CD14-positive monocyte (primary cell): ENCODE data around the gene MAMDC2. TPM values are rescaled to one million over a fixed set of nuclear protein-coding genes. Genes with fewer than 3 reads are reported as not detected.

Experiments
- DNase-seq, 3 donors: peaks; one replicate each; pipeline ENCODE4 v3.0.0-alpha.2; 2011 to 2022
- H2AFZ ChIP-seq: 2 replicates; pipeline ENCODE4 v1.6.0; 2012; ENCODE audit warnings: mild to moderate bottlenecking, low read depth, low read length, inconsistent platforms; ENCODE audit not compliant: insufficient read depth, poor library complexity, severe bottlenecking
- H3K27ac ChIP-seq, 2 donors: 1 replicate in 1 of 2; 2 replicates in 1 of 2; pipeline ENCODE4 v1.5.1; 2012 to 2013; ENCODE audit warnings: low read length in 2 of 2, control low read depth in 1 of 2, inconsistent platforms in 1 of 2, low read depth in 1 of 2, mild to moderate bottlenecking in 1 of 2
- H3K27me3 ChIP-seq, 2 donors: one replicate each; pipeline versions ENCODE4 v1.6.0 to v1.6.1; 2011 to 2013; ENCODE audit warnings: low read length in 2 of 2; ENCODE audit not compliant: control insufficient read depth in 2 of 2, insufficient read depth in 2 of 2
- H3K36me3 ChIP-seq, 2 donors: replicated peaks in 1 of 2; 1 replicate in 1 of 2; 2 replicates in 1 of 2; pipeline versions ENCODE4 v1.5.1 to v1.6.1; 2012 to 2013; ENCODE audit warnings: low read length in 2 of 2, control low read depth in 1 of 2, inconsistent platforms in 1 of 2, mild to moderate bottlenecking in 1 of 2; ENCODE audit not compliant: insufficient read depth in 2 of 2, control insufficient read depth in 1 of 2
- H3K4me1 ChIP-seq, 2 donors: 1 replicate in 1 of 2; 2 replicates in 1 of 2; pipeline versions ENCODE4 v1.5.1 to v1.6.1; 2012 to 2013; ENCODE audit warnings: low read length in 2 of 2, control low read depth in 1 of 2, inconsistent platforms in 1 of 2, mild to moderate bottlenecking in 1 of 2, moderate library complexity in 1 of 2; ENCODE audit not compliant: insufficient read depth in 2 of 2, control insufficient read depth in 1 of 2
- H3K4me2 ChIP-seq: replicated peaks from 2 replicates; pipeline ENCODE3; 2012; ENCODE audit warnings: low read length, moderate library complexity, mild to moderate bottlenecking; ENCODE audit not compliant: poor library complexity, severe bottlenecking; ENCODE audit errors: extremely low read depth
- H3K4me3 ChIP-seq, 3 experiments: fragments of 200-600 bp in 1 of 3; sonication (generic) in 1 of 3; replicated peaks in 1 of 3; 1 replicate in 2 of 3; 2 replicates in 1 of 3; pipeline ENCODE4 v1.5.1; 2011 to 2013; ENCODE audit warnings: low read length in 3 of 3, mild to moderate bottlenecking in 3 of 3, control low read depth in 2 of 3, low read depth in 2 of 3, inconsistent platforms in 1 of 3, moderate library complexity in 1 of 3
- H3K79me2 ChIP-seq: 2 replicates; pipeline ENCODE4 v1.6.0; 2012; ENCODE audit warnings: mild to moderate bottlenecking, control low read depth, inconsistent platforms, low read length, moderate library complexity; ENCODE audit not compliant: insufficient read depth
- H3K9ac ChIP-seq: 2 replicates; pipeline ENCODE4 v1.6.0; 2017; ENCODE audit warnings: low read length, mild to moderate bottlenecking; ENCODE audit not compliant: insufficient read depth, poor library complexity, severe bottlenecking
- H3K9me3 ChIP-seq, 2 donors: replicated peaks in 1 of 2; 1 replicate in 1 of 2; 2 replicates in 1 of 2; pipeline versions ENCODE4 v1.5.1 to v1.6.1; 2012 to 2013; ENCODE audit warnings: low read length in 2 of 2, control low read depth in 1 of 2; ENCODE audit not compliant: control insufficient read depth in 1 of 2, insufficient read depth in 1 of 2
- H4K20me1 ChIP-seq: 2 replicates; pipeline ENCODE4 v1.6.0; 2012; ENCODE audit warnings: mild to moderate bottlenecking, low read length, control low read depth, moderate library complexity; ENCODE audit not compliant: insufficient read depth
- H3K27ac Mint-ChIP-seq, 7 donors: one replicate each; pipeline ENCODE4 v1.8.0; 2020; ENCODE audit warnings: mild to moderate bottlenecking in 7 of 7, mixed read lengths in 7 of 7, moderate library complexity in 6 of 7, inconsistent platforms in 2 of 7
- H3K27me3 Mint-ChIP-seq, 3 donors: one replicate each; pipeline ENCODE4 v1.8.0; 2021 to 2022; ENCODE audit warnings: low read depth in 3 of 3, mild to moderate bottlenecking in 3 of 3, mixed read lengths in 3 of 3, moderate library complexity in 3 of 3, inconsistent platforms in 1 of 3
- H3K36me3 Mint-ChIP-seq, 2 donors: one replicate each; pipeline ENCODE4 v1.8.0; 2020; ENCODE audit warnings: mixed read lengths in 2 of 2, inconsistent platforms in 1 of 2, mild to moderate bottlenecking in 1 of 2
- H3K4me1 Mint-ChIP-seq: one replicate; pipeline ENCODE4 v1.8.0; 2020; ENCODE audit warnings: mild to moderate bottlenecking, mixed read lengths
- H3K4me3 Mint-ChIP-seq, 2 donors: one replicate each; pipeline ENCODE4 v1.8.0; 2020; ENCODE audit warnings: mild to moderate bottlenecking in 2 of 2, mixed read lengths in 2 of 2, moderate library complexity in 1 of 2
- H3K9me3 Mint-ChIP-seq, 7 donors: one replicate each; pipeline ENCODE4 v1.8.0; 2020 to 2022; ENCODE audit warnings: mixed read lengths in 7 of 7, mild to moderate bottlenecking in 6 of 7, moderate library complexity in 6 of 7, inconsistent platforms in 2 of 7
- CTCF ChIP-seq: fragments of 200-600 bp; IDR thresholded peaks from one replicate; pipeline ENCODE4 v1.8.0; 2022; ENCODE audit warnings: antibody characterized with exemption, mild to moderate bottlenecking
- WGBS: methylation state at CpG from one replicate; pipeline ENCODE4 v1.1.5; 2013; ENCODE audit warnings: missing lambda C conversion rate; ENCODE audit not compliant: insufficient coverage; 5-methylcytosine and 5-hydroxymethylcytosine counted together
- intact Hi-C, 2 donors: fragments of 100-400 bp; cut with micrococcal nuclease; formaldehyde crosslinking; loops; one replicate each; pipeline versions ENCODE4 v1.15.0 to v1.15.1; 2023
- polyA plus RNA-seq, 3 donors: library from polyadenylated mRNA; depleted of rRNA in 1 of 3; unstranded in 2 of 3; stranded (reverse) in 1 of 3; fragments of 300-500 nt in 2 of 3; fragments of >200 nt in 1 of 3; fragmentation: Illumina TruSeq in 2 of 3; gene quantifications; 1 replicate in 2 of 3; 2 replicates in 1 of 3; pipeline ENCODE4 v1.2.3, GENCODE V29; 2012 to 2021

MAMDC2 gene
- polyA plus RNA-seq, 3 donors, result 0.05 to 0.09 TPM; not detected in 1

- no peaks in the 10 kb centered on the region for H3K4me1 Mint-ChIP-seq
- H4K20me1 ChIP-seq, result no peaks in the 10 kb centered on the region
- no peaks in the 10 kb centered on the region for H3K36me3 Mint-ChIP-seq
- no peak overlapping the region for H2AFZ ChIP-seq
- H3K27me3 Mint-ChIP-seq, result peaks cover 0 to 3% (median 0%) of the 10 kb centered on the region in 3 donors
- H3K4me2 ChIP-seq, result no peak overlapping the region
- H3K79me2 ChIP-seq, result no peaks in the 10 kb centered on the region
- no peaks in the 10 kb centered on the region for H3K9me3 Mint-ChIP-seq
- H3K9me3 ChIP-seq, result no peaks in the 10 kb centered on the region
- no peak overlapping the region for H3K9ac ChIP-seq
- no peak overlapping the region for H3K4me3 Mint-ChIP-seq
- intact Hi-C loops, result no loop called here
- H3K4me1 ChIP-seq, result no peaks in the 10 kb centered on the region
- no peak overlapping the region for H3K4me3 ChIP-seq
- H3K36me3 ChIP-seq, result no peaks in the 10 kb centered on the region
- TF ChIP-seq CTCF, result no peak
- no peak overlapping the region for H3K27ac Mint-ChIP-seq
- no peak overlapping the region for H3K27ac ChIP-seq
- no peaks in the 10 kb centered on the region for H3K27me3 ChIP-seq
- no CpG with 5 or more reads among the region's 2 CpGs for WGBS
- no peak for DNase-seq
Measured at GRCh38 chr9:70073193-70073592, 29.5 kb downstream of the MAMDC2 start.

- intact Hi-C loops, result no loop called here
- H3K27ac ChIP-seq, result no peak overlapping the region
- Mint-ChIP-seq H3K9me3 (no peaks in the 10 kb centered on the region), H3K27ac (no peak overlapping the region), H3K36me3 (no peaks in the 10 kb centered on the region), H3K4me3 (no peak overlapping the region), H3K4me1 (no peaks in the 10 kb centered on the region), H3K27me3 (peaks cover 0 to 3% (median 0%) of the 10 kb centered on the region in 3 donors)
- H3K9ac ChIP-seq, result no peak overlapping the region
- no peak for TF ChIP-seq CTCF
- H3K36me3 ChIP-seq, result no peaks in the 10 kb centered on the region
- H2AFZ ChIP-seq, result no peak overlapping the region
- H3K9me3 ChIP-seq, result no peaks in the 10 kb centered on the region
- no peak for DNase-seq
- H3K4me3 ChIP-seq, result no peak overlapping the region
- no peaks in the 10 kb centered on the region for H3K79me2 ChIP-seq
- H3K27me3 ChIP-seq, result no peaks in the 10 kb centered on the region
- H3K4me2 ChIP-seq, result no peak overlapping the region
- no peaks in the 10 kb centered on the region for H3K4me1 ChIP-seq
- no peaks in the 10 kb centered on the region for H4K20me1 ChIP-seq
Measured at GRCh38 chr9:70073756-70074155, 30.1 kb downstream of the MAMDC2 start.
